Measurements from ENCODE around the gene RAB5B. TPM values are rescaled to one million over a fixed set of nuclear protein-coding genes. Genes with fewer than 3 reads are reported as not detected.

Gene RAB5B
- polyA plus RNA-seq (2012; ENCODE audit: insufficient read depth, insufficient read length, low read depth) = 57.4 TPM

- Histone ChIP-seq H3K36me3 (no peaks in the 10 kb centered on the region), H3K4me1 (no peaks in the 10 kb centered on the region), H3K4me3 (ENCODE audit: low read depth, low read length) (peak within 1 kb of the TSS; percentile 91), H3K27me3 (no peaks in the 10 kb centered on the region), H3K9me3 (no peaks in the 10 kb centered on the region)
- DNase-seq = peak; percentile 99
- no peak for TF ChIP-seq CTCF (IDR thresholded peaks at IDR 0.05; ENCODE audit: low read depth, low read length)
These were observed at the start of gene RAB5B for GRCh38 chr12:55973599-55974307. Gene RAB5B (plus strand): TSS chr12:55974078. CDS start chr12:55986961, 12,883 bp downstream.

- Histone ChIP-seq H3K9me3 (no peaks in the 10 kb centered on the region), H3K36me3 (peaks cover 4% of the 10 kb centered on the region), H3K4me3 (ENCODE audit: low read depth, low read length) (no peak overlapping the region), H3K27me3 (no peaks in the 10 kb centered on the region), H3K4me1 (no peaks in the 10 kb centered on the region)
- no peak for TF ChIP-seq CTCF (IDR thresholded peaks at IDR 0.05; ENCODE audit: low read depth, low read length)
- DNase-seq = no peak
These were observed 48.5 kb upstream of the RAB5B start for GRCh38 chr12:55925371-55925770.

- DNase-seq = no peak
- no peak for TF ChIP-seq CTCF (IDR thresholded peaks at IDR 0.05; ENCODE audit: low read depth, low read length)
- peaks cover 4% of the 10 kb centered on the region for H3K36me3 ChIP-seq
These were observed 47.8 kb upstream of the RAB5B start for GRCh38 chr12:55925870-55926737.

GRCh38 chr12:55926738-55927587 lies 46.9 kb upstream of the RAB5B start:
- no peaks in the 10 kb centered on the region for H3K9me3 ChIP-seq
- H3K36me3 ChIP-seq = peaks cover 4% of the 10 kb centered on the region
- peak; percentile 90 for DNase-seq
- peak overlapping the region; percentile 98 for H3K4me3 ChIP-seq (ENCODE audit: low read depth, low read length)
- peaks cover 7% of the 10 kb centered on the region for H3K4me1 ChIP-seq
- H3K27me3 ChIP-seq = no peaks in the 10 kb centered on the region
- TF ChIP-seq CTCF (IDR thresholded peaks at IDR 0.05; ENCODE audit: low read depth, low read length) = peak; percentile 79

More at GRCh38 chr12:55925870-55926737, 47.8 kb upstream of the RAB5B start:
- peaks cover 4% of the 10 kb centered on the region for H3K4me1 ChIP-seq
- H3K4me3 ChIP-seq (ENCODE audit: low read depth, low read length) = peak overlapping the region; percentile 98
- no peaks in the 10 kb centered on the region for H3K9me3 ChIP-seq
- no peaks in the 10 kb centered on the region for H3K27me3 ChIP-seq

GRCh38 chr12:55927588-55928502 lies 46.0 kb upstream of the RAB5B start, which contains the start of gene PYM1:
Gene PYM1 (minus strand): TSS chr12:55927894. CDS start chr12:55927761, 133 bp downstream.
- H3K4me1 ChIP-seq = peaks cover 7% of the 10 kb centered on the region
- no peaks in the 10 kb centered on the region; the same call in 1 of the 2 replicates for H3K27me3 ChIP-seq
- peak; percentile 51 for DNase-seq
- TF ChIP-seq CTCF (IDR thresholded peaks at IDR 0.05; ENCODE audit: low read depth, low read length) = no peak
- no peaks in the 10 kb centered on the region; the same call in none of the 2 replicates for H3K36me3 ChIP-seq
- no peaks in the 10 kb centered on the region for H3K9me3 ChIP-seq
- H3K4me3 ChIP-seq (ENCODE audit: low read depth, low read length) = peak within 1 kb of the TSS; percentile 98
